Adipose tissue (tissue), 3 donors: ENCODE data around the gene OVOL1. TPM values are rescaled to one million over a fixed set of nuclear protein-coding genes. Genes with fewer than 3 reads are reported as not detected.

ENCODE experiments used
- H3K27ac ChIP-seq: one replicate; pipeline ENCODE4 v1.5.1; 2013; ENCODE audit warnings: low read depth, low read length
- WGBS, 3 donors: extraction: QIAGEN DNeasy Blood & Tissue Kit; methylation state at CpG; one replicate each; pipeline ENCODE4 v1.1.7; 2013; 5-methylcytosine and 5-hydroxymethylcytosine counted together
- polyA plus RNA-seq, 3 donors: library from polyadenylated mRNA; stranded (reverse); fragments of 200-250 nt; gene quantifications; one replicate each; pipeline ENCODE4 v1.2.3, GENCODE V29; 2013
- donor health status: healthy with polysubstance abuse.
- donor health status: Bipolar disorder and iron deficiency.
- donor health status: healthy.

The OVOL1 gene
- polyA plus RNA-seq, 3 donors, result 0.21 to 0.68 TPM; not detected in 1

DNA sequence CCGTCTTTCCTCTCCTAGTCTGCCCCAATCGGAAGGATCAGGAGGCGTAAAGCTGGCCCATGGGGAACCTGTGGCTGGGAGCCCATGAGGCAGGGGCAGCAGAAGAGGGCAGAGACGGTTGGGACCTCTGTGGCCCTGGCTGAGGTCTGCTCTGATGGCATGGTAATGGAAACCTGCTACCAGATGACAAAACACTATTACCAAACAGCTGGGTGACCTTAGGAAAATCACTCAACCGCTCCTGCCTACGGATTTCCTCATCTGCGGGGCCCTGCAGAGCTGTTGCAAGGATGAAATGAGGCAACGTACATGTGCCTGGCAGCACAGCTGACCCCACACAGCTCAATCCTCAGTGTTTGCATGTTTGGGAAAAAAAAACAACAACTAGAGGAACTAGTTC is 10.7 kb upstream of the OVOL1 start:
- H3K27ac ChIP-seq, result no peak overlapping the region
- WGBS, 3 donors, result 50 to 59% (median 52%) methylated on average over 8 of the region's 8 CpGs

DNA sequence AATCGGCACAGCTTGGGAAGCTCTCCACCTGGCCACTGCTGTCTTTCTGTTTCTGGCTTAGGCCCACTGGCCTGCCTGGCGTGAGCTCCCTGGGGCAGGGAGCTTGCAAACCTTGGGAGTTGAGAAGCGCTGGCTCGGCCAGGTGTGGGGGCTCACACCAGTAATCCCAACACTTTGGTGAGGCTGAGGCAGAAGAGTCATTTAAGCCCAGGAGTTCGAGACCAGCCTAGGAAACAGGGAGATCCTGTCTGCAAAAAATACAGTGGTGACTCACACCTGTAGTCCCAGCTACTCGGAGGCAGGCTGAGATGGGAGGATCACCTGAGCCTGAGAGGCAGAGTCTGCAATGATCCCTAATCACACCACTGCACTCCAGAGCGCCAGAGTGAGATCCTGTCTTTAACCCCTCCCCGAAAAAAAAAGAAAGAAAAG is 10.1 kb upstream of the OVOL1 start:
- 52 to 74% (median 73%) methylated on average over 8 of the region's 8 CpGs for WGBS, 3 donors
- H3K27ac ChIP-seq, result no peak overlapping the region

DNA sequence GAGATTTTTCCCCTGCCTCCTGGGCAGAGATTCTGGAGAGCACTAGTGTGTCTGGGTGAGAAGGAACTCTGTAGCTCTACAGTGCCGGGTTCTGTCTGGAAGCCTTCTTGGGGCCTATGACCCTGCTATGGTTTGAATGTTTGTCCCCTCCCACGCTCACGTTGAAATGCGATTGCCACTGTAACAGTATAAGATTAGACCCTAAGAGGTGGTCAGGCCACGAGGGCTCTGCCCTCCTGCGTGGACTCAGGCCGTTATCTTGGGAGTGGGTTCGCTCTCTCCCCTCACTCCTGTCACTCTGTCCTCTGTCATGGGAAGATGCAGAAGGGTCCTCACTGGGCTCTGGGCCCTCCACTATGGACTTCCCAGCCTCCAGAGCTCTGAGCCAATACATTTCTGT is 9.6 kb upstream of the OVOL1 start:
- H3K27ac ChIP-seq, result no peak overlapping the region
- 76 to 82% (median 78%) methylated on average over 8 of the region's 8 CpGs for WGBS, 3 donors

DNA sequence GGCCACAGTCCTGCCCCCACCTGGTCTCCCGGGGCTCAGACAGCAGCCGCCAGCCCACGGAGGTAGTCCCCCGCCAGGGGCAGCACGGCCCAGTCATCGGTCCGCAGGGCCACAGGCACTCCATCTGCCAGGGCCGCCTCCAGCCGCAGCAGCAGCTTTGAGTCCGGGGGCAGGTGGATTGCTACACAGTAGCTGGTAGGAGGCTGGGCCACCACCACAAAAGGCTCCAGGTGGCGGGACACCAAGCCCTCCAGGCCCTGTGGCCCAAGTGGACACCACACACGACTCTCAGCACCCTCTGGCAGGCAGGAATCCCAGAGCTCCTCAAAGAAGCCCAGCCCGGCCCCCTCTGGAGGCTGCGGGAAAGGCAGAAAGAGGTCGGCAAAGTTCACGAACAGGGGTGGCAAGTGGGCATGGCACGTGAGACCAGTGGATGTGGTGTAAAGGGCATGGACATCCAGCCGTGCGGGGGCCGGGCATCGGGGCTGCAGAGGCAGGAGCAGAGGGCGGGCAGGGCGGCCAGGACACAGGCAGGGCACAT is 9.0 kb upstream of the OVOL1 start:
- H3K27ac ChIP-seq, result no peak overlapping the region
- 78 to 88% (median 82%) methylated on average over 23 of the region's 23 CpGs for WGBS, 3 donors

DNA sequence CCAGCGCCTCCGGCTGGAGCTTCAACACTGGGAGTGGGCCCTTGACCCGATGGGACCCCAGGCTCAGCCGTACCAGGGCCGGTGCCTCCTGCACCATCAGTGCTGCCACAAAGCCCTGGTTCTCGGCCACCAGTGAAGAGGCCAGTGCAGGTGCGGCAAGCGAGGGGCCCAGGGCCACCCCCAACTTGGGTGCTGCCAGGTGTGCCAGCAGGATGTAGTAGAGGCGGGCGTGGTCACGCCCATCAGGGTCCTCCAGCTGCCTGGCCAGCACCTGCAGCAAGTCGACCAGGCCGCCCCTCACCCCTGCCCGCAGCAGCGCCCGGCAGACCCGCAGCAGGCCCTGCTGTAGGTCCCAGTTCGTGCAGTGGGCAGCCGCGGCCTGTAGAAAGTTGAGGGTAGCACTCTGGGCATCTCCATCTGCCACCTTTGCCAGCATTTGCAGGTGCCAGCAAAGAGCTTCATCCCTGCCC is 8.4 kb upstream of the OVOL1 start:
- 92 to 93% (median 93%) methylated on average over 15 to 20 of the region's 20 CpGs for WGBS, 3 donors
- H3K27ac ChIP-seq, result no peak overlapping the region

DNA sequence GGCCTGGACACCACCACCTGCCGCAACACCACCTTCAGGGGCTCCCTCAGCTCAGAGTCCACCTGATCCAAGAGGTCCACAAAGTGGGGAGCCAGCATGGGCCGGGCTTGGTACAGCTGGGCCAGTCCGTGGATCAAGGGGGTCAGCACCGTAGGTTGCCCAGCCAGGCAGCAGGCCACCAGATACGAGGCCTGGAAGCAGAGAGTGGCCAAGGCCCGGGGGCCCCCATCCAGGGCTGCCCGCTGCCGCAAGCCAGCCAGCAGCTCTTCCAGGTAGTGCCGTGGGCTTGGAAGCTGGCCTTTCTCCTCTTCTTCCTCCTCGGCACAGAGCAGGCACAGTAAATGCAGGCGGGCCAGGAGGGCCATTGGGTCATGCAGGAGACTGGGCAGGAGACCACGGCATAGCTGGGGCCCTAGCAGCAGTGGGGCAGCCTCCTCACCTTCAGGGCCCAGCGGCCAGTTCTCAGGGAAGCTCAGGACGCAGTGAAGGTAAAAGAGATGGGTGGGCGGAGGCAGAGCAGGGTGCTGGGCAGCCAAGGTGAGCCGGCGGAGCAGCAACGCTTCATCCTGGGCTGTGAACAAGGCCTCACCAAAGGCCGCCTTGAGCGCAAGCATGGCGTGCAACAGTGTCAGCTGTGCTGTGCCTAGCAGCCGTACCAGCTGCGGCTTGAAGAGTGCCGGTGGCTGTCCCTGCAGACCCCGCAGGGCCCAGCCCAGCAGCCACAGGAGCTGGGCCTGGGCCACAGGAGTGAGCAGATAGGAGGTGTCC is 7.8 kb upstream of the OVOL1 start:
- H3K27ac ChIP-seq, result no peak overlapping the region
- WGBS, 3 donors, result 81 to 89% (median 85%) methylated on average over 22 to 25 of the region's 25 CpGs

DNA sequence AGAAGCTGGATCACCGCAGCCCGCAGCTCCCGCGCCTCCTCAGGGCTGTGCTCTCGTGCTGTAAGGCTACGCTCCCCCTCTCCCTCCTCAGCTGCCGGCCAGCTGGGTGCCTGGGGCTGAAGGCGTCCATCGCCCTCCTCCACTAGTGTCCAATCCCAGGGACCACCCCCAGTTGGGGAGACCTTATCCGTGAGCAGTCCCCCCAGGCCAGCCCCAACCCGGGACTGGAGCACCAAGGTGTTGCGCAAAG is 7.3 kb upstream of the OVOL1 start:
- no peak overlapping the region for H3K27ac ChIP-seq
- 43 to 76% (median 68%) methylated on average over 12 of the region's 12 CpGs for WGBS, 3 donors

DNA sequence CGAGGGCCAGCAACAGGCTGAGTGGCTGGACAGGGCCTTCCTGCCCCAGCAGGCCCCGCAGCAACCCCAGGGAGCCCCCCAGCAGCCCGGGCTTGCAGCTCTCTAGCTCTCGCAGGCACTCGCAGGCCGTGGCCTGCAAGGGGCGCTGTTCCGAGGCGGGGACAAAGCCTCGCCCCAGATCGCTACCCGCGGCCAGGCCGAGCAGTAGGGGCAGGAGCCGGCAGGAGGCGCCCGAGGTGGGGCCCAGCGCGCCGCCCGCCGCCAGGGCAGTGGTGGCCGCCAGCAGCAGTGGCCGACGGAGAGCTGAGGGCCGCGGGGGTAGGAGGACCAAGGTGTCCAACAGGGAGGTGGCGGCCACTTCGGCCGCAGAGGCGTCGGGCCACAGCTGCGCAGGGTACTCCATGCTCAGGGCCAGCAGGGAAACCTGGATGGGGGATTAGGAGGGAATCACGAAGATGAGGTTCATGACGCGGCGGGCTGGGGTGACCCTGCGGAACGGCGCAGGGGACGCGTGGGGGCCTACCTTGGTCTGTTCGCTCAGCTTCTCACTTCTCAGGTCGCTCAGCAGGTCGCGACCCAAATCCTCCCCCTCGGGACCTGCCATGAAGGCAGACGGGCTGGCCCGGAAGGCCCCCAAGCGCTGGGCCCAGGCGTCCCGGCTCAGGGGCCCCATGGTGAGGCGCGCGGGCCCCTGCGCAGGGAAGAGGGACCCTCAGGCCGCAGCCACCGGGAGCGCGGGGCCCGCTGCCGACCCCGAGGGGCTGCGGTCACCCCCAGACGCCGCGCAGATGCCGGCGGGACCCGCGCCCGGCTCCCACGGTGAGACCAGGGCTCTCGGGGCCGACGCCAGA is 6.7 kb upstream of the OVOL1 start:
- peak overlapping the region; percentile 73 for H3K27ac ChIP-seq
- WGBS, 3 donors, result 3 to 4% (median 3%) methylated on average over 66 to 76 of the region's 76 CpGs

DNA sequence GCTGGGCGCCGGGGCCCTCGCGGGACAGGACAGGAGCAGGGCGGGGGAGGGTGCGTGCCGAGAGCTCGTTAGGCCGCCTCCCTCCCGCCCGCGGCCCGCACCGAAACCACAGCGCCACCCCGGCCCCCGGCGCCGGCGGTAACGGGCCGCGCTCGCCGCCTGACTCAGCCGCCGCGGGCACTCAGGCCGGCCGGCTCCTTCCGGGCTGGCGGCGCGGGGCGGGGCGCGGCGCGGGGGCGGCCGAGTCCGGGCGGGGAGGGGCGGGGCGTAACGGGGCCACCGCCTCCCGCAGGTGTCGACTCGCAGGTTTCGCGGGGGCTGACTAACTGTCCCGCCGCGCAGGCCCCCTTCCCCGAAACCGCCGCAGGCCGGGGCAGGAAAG is 6.1 kb upstream of the OVOL1 start, which contains the start of gene AP5B1:
TSS of gene AP5B1 (minus strand) at position 207 of the 382 bp plus-strand sequence. CDS start 385 bp downstream, outside the sequence.
- WGBS, 3 donors, result 1% methylated on average over 19 to 59 of the region's 59 CpGs
- peak within 1 kb of the TSS; percentile 73 for H3K27ac ChIP-seq

DNA sequence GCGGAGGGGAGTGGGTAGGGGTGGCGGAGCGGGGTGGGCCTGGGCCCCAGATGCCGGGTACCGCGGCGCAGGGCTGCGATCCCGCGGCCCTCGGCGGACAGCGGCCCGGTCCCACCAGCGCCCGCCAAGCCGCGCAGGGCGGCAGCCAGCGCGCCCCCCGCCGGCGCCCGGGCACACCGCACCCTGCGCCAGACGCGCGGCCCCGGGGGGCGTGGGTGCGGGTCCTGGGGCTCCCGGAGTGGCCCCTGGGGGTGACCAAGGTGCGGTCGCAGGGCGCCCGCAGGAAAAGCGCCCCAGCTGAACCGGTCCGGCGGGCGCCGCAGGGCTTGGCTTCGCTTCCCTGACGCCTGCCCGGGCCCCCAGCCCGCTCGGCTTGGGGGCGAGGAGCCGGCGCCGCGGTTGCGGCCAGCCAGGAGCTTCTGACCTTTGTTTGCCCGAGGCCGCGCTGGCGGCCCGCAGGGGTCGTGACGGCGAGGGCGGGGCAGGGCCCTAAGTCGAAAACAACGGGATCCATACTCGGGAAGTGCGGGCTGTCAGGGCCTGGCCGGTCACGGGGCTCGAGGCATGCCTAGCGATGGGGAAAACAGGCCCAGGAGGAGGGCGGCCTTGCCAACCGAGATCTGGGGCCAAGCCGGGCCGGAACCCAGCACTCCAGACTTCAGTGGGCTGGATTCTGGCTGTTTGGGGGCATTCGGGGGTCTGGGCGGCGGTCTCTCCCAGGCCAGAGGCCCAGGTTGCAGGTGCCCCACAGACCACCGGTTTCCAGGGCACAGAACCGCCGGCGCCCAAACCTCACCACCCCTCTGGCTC is 5.5 kb upstream of the OVOL1 start:
- WGBS, 3 donors, result 12 to 14% (median 13%) methylated on average over 78 to 80 of the region's 83 CpGs
- no peak overlapping the region for H3K27ac ChIP-seq

DNA sequence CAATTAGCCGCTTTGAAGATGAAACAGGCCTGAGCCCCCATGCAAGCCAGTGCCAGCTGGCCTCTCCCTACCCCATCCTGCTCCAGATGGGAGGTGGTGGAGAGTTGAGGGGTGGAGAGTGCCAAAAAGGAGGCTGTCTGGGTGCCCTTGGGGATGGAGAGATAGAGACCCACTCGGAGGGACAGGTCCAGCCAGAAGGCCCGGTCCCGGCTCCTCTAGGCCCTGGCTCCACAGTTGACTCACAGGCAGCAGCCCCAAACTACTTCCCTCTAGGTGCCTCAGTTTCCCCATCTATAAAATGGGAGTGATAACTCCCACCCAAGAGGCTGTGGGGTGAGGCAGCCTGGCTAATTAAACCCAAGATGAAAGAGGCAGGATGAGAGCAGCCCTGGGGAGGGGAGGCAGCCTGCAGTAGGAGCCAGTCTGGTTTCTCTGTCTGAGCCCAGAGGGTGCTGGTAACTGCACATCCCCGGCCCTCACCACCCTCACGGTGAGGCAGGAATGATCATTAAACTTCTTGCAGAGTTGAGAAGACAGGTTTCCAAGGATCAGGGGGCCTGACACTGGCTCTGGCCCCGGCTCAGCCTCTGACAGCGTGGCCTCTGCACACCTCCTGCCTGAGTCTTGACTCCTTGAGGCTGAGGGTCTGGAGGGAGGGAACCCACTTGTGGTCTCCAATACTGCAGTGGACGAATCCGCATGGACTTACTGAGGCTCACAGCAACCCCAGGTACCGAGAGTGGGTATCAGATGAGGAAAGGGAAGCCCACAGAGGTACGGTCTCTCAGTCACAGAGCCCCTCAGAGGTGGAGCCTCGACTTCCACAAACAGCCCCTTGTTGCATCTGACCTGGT is 4.7 kb upstream of the OVOL1 start:
- 82 to 88% (median 86%) methylated on average over 13 of the region's 13 CpGs for WGBS, 3 donors
- no peak overlapping the region for H3K27ac ChIP-seq

DNA sequence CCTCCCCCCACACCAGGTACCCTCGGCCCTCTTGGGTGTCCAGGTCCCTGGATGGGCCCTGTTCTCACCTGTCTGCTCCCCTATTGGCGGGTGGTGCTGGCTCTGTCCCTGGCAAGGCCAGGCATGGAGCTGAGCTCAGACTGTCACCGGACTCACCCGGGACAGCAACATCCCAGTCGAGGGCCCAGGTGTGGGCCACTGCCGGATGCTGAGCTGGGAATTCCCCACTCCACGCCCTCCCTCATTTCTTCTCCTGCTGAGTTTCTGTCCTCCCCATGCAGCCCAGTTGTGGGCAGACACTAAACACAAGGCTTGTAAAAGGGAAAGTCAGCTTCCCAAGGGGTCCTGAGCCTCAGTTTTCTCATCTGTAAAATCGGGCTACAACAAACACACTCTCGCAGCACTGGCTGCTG is 4.0 kb upstream of the OVOL1 start:
- H3K27ac ChIP-seq, result no peak overlapping the region
- 83 to 89% (median 88%) methylated on average over 9 of the region's 9 CpGs for WGBS, 3 donors

DNA sequence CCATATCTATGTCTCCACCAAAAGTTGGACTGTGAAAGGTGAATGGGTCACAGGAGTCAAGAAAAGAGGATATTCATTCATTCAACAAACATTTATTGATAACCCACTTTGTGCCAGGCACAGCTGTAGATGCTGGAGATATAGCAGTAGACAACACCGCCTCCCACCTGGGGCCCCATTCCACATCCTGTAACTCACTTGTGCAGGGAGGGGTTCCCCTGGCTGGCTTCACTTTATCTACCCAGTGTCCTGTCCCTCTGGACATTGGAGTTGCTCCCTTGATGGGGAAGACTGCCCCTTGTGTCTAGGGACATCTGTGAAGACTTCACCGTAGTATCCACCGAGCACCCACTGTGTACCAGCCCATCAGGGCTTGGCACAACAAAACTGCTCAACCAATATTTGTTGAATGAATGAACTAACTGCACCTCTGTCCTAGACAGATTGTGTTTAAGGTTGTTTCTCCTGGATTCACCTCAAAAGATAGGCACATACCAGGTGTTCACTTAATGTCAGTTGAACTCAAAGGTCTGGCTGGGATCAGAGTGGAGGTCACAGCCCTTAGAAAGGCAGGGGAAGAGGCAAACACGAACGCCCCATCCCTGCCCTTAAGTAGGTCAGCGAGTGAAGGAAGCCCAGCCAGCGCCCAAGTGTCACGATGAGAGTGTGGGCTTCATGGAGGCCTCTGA is 1.4 kb upstream of the OVOL1 start:
- H3K27ac ChIP-seq, result no peak overlapping the region

DNA sequence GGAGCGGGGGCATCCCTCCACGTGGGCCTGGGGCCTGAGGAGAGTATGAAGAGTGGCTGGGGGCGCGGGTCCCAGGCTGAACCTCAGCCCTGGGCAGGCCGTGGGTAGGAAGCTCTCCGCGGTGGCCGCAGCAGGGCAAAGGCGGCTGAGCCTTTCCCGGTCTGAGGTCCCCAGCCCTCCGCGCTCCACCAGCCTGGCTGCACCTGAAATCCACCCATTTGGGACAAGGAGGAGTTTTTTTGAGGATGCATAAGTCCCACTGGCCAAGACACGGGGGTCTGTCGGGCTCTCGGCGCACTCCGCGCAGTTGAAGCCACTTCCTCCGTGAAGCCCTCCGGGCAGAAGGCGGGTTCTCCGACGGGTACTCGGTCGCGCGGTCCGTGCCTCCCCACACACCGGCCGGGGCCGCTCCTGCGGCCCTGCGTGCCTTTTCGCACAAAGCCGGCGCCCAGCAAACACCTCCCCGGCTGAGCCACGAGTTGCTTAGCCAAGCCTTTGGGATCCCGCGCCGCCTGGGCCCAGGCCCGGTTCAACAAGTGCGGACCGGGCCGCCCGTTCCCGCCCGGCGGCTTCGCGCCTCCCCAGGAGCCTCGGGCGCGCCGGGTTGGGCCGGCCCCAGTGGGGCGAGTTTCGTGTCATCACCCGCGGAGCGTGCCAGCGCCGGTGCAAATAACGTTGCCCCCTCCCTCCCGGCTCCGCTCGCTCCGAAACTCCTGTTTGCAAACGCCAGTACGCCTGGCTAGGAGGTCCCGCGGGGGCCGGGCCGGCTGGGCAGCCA is 666 bp upstream of the OVOL1 start:
- no peak overlapping the region for H3K27ac ChIP-seq
- WGBS, 3 donors, result 11 to 28% (median 12%) methylated on average over 64 to 74 of the region's 74 CpGs

More for the DNA sequence above, 1.4 kb upstream of the OVOL1 start:
- WGBS, 3 donors, result 67 to 90% (median 70%) methylated on average over 8 of the region's 8 CpGs

DNA sequence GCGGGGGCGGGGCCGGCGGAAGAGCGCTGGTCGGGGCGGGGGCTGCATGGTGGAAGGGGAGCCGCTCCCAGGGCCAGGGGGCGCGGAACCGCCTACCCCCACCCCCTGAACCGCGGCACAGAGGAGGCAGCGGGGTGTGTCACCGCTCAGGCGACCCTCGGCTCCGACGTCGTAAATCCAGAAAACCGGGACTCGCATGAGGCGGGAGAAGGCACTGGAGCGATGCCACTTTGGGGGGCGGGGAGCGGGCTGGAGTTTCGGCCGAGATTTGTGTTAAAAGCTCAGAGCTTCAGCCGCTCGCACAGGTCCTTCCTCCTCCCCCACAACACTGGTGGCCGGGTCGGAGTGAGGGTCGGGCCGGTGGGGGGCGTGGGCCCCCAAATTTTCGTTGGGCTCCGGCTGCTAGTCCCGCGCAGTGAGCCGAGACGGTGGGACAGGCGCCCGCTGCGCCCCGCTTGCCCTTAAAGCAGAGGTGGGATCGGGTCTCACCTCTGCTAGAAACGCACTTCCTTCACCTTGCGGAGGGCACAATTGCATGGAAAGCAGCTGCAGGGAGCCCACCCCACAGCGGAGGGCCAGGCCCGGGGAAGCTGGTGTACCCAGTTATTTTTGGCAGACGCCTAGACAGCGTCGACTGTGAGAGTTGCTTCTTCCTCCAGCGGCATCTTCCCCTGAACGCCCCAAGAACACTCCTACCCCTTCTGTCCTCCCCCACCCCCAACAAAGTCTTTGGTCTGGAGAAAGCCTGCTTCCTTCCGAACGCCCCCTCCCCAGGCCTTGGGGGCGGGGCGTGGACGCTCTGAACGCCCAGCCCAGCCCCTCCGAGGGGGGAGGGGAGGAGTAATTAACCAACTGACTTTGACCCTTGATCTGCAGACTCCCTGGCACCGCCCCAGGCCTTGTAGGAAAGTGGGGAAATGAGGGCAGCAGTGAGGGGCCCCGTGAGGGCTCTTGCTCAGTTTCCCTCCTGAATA is 1.1 kb downstream of the OVOL1 start:
- H3K27ac ChIP-seq, result no peak overlapping the region
- WGBS, 3 donors, result 3 to 4% (median 4%) methylated on average over 45 to 64 of the region's 64 CpGs
